ENCODE measurements around the gene USO1.

Gene USO1

GRCh38 chr4:75715105-75715799 lies 9.1 kb upstream of the USO1 start:
- no peak for TF ChIP-seq FOXP2 (optimal IDR thresholded peaks at IDR 0.05; ENCODE audit: borderline replicate concordance, extremely low read depth, extremely low read length, insufficient read depth)
- TF ChIP-seq, protein P1, sequence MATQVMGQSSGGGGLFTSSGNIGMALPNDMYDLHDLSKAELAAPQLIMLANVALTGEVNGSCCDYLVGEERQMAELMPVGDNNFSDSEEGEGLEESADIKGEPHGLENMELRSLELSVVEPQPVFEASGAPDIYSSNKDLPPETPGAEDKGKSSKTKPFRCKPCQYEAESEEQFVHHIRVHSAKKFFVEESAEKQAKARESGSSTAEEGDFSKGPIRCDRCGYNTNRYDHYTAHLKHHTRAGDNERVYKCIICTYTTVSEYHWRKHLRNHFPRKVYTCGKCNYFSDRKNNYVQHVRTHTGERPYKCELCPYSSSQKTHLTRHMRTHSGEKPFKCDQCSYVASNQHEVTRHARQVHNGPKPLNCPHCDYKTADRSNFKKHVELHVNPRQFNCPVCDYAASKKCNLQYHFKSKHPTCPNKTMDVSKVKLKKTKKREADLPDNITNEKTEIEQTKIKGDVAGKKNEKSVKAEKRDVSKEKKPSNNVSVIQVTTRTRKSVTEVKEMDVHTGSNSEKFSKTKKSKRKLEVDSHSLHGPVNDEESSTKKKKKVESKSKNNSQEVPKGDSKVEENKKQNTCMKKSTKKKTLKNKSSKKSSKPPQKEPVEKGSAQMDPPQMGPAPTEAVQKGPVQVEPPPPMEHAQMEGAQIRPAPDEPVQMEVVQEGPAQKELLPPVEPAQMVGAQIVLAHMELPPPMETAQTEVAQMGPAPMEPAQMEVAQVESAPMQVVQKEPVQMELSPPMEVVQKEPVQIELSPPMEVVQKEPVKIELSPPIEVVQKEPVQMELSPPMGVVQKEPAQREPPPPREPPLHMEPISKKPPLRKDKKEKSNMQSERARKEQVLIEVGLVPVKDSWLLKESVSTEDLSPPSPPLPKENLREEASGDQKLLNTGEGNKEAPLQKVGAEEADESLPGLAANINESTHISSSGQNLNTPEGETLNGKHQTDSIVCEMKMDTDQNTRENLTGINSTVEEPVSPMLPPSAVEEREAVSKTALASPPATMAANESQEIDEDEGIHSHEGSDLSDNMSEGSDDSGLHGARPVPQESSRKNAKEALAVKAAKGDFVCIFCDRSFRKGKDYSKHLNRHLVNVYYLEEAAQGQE (IDR thresholded peaks at IDR 0.05; ENCODE audit: insufficient read depth in 1 of 2, low read depth in 2 of 2, low read length in 2 of 2): no peak

DNA sequence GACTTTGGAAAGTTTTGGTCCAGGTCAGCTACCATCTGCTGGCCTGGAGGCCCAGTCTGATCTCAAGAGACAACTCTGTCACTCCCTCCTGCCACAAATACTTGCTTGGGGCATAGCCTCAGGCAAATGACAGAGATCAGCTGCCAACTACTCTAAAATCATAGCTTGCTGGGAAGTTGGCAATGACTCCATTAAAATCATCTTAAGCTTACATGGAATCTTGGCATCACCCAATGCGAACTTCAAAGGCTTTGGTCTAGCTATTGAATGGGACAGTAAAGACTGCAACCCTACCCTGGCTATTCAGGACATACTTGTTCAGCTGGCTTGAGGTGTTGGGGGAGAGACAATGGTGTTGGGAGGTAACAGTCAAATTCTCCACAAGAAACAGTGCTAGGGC lies 7.0 kb upstream of the USO1 start:
- TF ChIP-seq, protein P1 (IDR thresholded peaks at IDR 0.05; ENCODE audit: insufficient read depth in 1 of 2, low read depth in 2 of 2, low read length in 2 of 2): no peak
- TF ChIP-seq POLR2AphosphoS5 (IDR thresholded peaks at IDR 0.05; ENCODE audit: low read depth, low read length) (no peak), FOXP2 (optimal IDR thresholded peaks at IDR 0.05; ENCODE audit: borderline replicate concordance, extremely low read depth, extremely low read length, insufficient read depth) (no peak), SIN3A (IDR thresholded peaks at IDR 0.05; ENCODE audit: borderline replicate concordance, insufficient read depth, low read length) (no peak), TAF1 (IDR thresholded peaks at IDR 0.05; ENCODE audit: borderline replicate concordance, insufficient read depth, low read length) (no peak)

DNA sequence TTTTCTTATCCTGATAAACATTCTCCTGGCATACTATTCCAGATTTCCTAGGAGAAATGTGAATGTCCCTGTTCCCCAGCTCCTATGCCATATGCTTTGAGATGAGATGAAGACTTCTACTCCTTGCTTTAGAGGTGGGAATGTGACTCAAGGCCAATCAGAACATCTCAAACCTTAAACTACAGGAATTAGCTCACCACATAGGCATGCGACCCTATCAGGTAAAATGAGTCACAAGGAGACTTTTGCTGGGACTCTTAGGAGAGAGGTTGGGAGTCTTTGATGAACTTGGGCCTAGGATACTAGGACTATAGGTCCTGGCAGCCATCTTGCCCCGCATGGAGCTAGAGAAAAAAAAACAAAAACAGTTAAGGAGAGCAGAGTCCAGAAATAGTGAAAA lies 5.8 kb upstream of the USO1 start:
- TF ChIP-seq, protein P1 (IDR thresholded peaks at IDR 0.05; ENCODE audit: insufficient read depth in 1 of 2, low read depth in 2 of 2, low read length in 2 of 2): no peak
- TF ChIP-seq SIN3A (IDR thresholded peaks at IDR 0.05; ENCODE audit: borderline replicate concordance, insufficient read depth, low read length) (no peak), POLR2AphosphoS5 (IDR thresholded peaks at IDR 0.05; ENCODE audit: low read depth, low read length) (no peak)

DNA sequence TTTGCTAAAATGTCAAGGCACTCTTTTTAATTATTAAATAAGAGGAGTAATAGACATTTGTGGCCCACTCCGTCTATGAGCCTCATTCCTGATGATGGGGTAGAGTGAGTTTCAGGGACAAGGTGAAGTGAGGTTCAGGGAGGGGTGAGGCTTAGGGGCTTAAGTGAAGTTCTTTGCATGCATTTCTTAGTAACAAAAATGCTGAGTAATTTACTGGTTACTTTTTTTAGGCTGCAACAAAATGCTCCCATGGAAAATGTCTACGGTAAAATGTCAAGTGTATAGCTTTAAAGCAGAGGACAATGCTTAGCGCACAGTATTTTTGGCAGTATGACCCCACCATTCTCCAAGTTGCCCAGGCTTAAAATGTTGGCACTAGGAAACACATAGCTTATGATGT lies 2.0 kb upstream of the USO1 start:
- TF ChIP-seq, protein P1 (IDR thresholded peaks at IDR 0.05; ENCODE audit: insufficient read depth in 1 of 2, low read depth in 2 of 2, low read length in 2 of 2): no peak
- TF ChIP-seq FOXP2 (optimal IDR thresholded peaks at IDR 0.05; ENCODE audit: borderline replicate concordance, extremely low read depth, extremely low read length, insufficient read depth): no peak

All from PFSK-1 (cell line).